H1 (cell line): ENCODE measurements around the gene THBD. TPM values are rescaled to one million over a fixed set of nuclear protein-coding genes. Genes with fewer than 3 reads are reported as not detected.

Experiments
- CTCF ChIA-PET: fragments of 300-600 bp; sonication (Branson Sonifier 250); formaldehyde crosslinking; loops from one replicate; lab custom pipeline; 2021; ENCODE audit not compliant: partially characterized antibody; lab: Charles Lee
- POLR2A ChIA-PET: fragments of 300-600 bp; sonication (Branson Sonifier 250); formaldehyde crosslinking; loops from one replicate; lab custom pipeline; 2021; ENCODE audit warnings: inconsistent platforms; ENCODE audit not compliant: partially characterized antibody; lab: Charles Lee
- DNase-seq, 2 experiments: peaks; one replicate each; pipeline versions ENCODE4 v3.0.0 to v3.0.0-alpha.2; 2010 to 2022; ENCODE audit warnings: low spot score in 2 of 2, low read depth in 1 of 2, mixed read lengths in 1 of 2
- FAIRE-seq: peaks from 2 replicates; lab custom pipeline; 2011; peaks lifted over from hg19 to GRCh38; lab: Jason Lieb, UNC
- H2AFZ ChIP-seq: 2 replicates; pipeline ENCODE4 v1.8.1; 2012; ENCODE audit warnings: low read length, inconsistent platforms
- H2AK5ac ChIP-seq: 2 replicates; pipeline ENCODE4 v1.6.1; 2013; ENCODE audit warnings: low read depth, low read length
- H2BK120ac ChIP-seq: replicated peaks from 2 replicates; pipeline ENCODE3; 2013; ENCODE audit warnings: low read depth, low read length, inconsistent platforms
- H2BK12ac ChIP-seq: 2 replicates; pipeline ENCODE4 v1.6.1; 2013; ENCODE audit warnings: low read depth, low read length
- H2BK15ac ChIP-seq: 2 replicates; pipeline ENCODE4 v1.6.1; 2013; ENCODE audit warnings: low read length
- H2BK20ac ChIP-seq: 2 replicates; pipeline ENCODE4 v1.6.1; 2013; ENCODE audit warnings: low read length
- H2BK5ac ChIP-seq: 2 replicates; pipeline ENCODE4 v1.6.1; 2013; ENCODE audit warnings: low read depth, low read length
- H3K14ac ChIP-seq: 2 replicates; pipeline ENCODE4 v1.6.1; 2013; ENCODE audit warnings: inconsistent platforms; ENCODE audit not compliant: insufficient read length
- H3K18ac ChIP-seq: 2 replicates; pipeline ENCODE4 v1.6.1; 2013; ENCODE audit warnings: low read length; ENCODE audit errors: extremely low read depth
- H3K23ac ChIP-seq: 2 replicates; pipeline ENCODE4 v1.6.1; 2013; ENCODE audit warnings: inconsistent platforms; ENCODE audit not compliant: insufficient read length
- H3K23me2 ChIP-seq: 2 replicates; pipeline ENCODE4 v1.6.1; 2013; ENCODE audit warnings: low read depth, low read length
- H3K27ac ChIP-seq: 2 replicates; pipeline ENCODE4 v1.6.1; 2011; ENCODE audit warnings: low read depth, low read length, inconsistent platforms
- H3K27me3 ChIP-seq, 4 experiments: replicated peaks in 1 of 4; 1 replicate in 1 of 4; 2 replicates in 3 of 4; pipeline versions ENCODE4 v1.6.1 to v1.8.1; 2011 to 2013; ENCODE audit warnings: low read length in 3 of 4, mild to moderate bottlenecking in 3 of 4, inconsistent platforms in 2 of 4, mixed read lengths in 2 of 4, moderate library complexity in 1 of 4; ENCODE audit not compliant: control insufficient read depth in 3 of 4, insufficient read depth in 3 of 4; ENCODE audit errors: extremely low read depth in 1 of 4
- H3K36me3 ChIP-seq, 4 experiments: 2 replicates each; pipeline versions ENCODE4 v1.6.1 to v1.8.1; 2011 to 2013; ENCODE audit warnings: mild to moderate bottlenecking in 4 of 4, low read length in 3 of 4, moderate library complexity in 2 of 4, control low read depth in 1 of 4, inconsistent platforms in 1 of 4; ENCODE audit not compliant: insufficient read depth in 4 of 4, control insufficient read depth in 2 of 4
- H3K4ac ChIP-seq: replicated peaks from 2 replicates; pipeline ENCODE3; 2013; ENCODE audit warnings: low read length, low read depth, mixed read lengths, inconsistent platforms; ENCODE audit not compliant: insufficient read length
- H3K4me1 ChIP-seq, 4 experiments: replicated peaks in 1 of 4; 1 replicate in 1 of 4; 2 replicates in 3 of 4; pipeline versions ENCODE4 v1.6.1 to v1.8.1; 2011 to 2013; ENCODE audit warnings: low read length in 3 of 4, inconsistent platforms in 2 of 4, mixed read lengths in 1 of 4; ENCODE audit not compliant: insufficient read depth in 4 of 4, control insufficient read depth in 3 of 4
- H3K4me2 ChIP-seq, 2 experiments: 2 replicates each; pipeline versions ENCODE4 v1.6.1 to v1.8.1; 2011 to 2013; ENCODE audit warnings: low read depth in 2 of 2, low read length in 2 of 2, control low read depth in 1 of 2, inconsistent platforms in 1 of 2, mild to moderate bottlenecking in 1 of 2; ENCODE audit not compliant: insufficient read depth in 1 of 2
- H3K4me3 ChIP-seq, 4 experiments: fragments of 200-600, 300-600 bp in 1 of 4; sonication (generic), shearing (Covaris generic), sonication (Bioruptor Twin) in 1 of 4; 2 replicates each; pipeline versions ENCODE4 v1.5.1 to v1.8.1; 2011 to 2016; ENCODE audit warnings: low read length in 4 of 4, low read depth in 3 of 4, control low read depth in 2 of 4, inconsistent platforms in 2 of 4, mild to moderate bottlenecking in 2 of 4, mixed read lengths in 1 of 4, moderate library complexity in 1 of 4; ENCODE audit not compliant: insufficient read depth in 2 of 4; ENCODE audit errors: extremely low read depth in 1 of 4
- H3K56ac ChIP-seq: replicated peaks from 2 replicates; pipeline ENCODE3; 2013; ENCODE audit warnings: low read depth, mild to moderate bottlenecking, mixed read lengths, low read length, inconsistent platforms; ENCODE audit not compliant: insufficient read length
- H3K79me1 ChIP-seq: 2 replicates; pipeline ENCODE4 v1.6.1; 2013; ENCODE audit warnings: low read depth, low read length, control low read depth
- H3K79me2 ChIP-seq, 2 experiments: 2 replicates each; pipeline versions ENCODE4 v1.6.1 to v1.8.1; 2012 to 2013; ENCODE audit warnings: low read length in 2 of 2, mild to moderate bottlenecking in 2 of 2, inconsistent platforms in 1 of 2; ENCODE audit not compliant: insufficient read depth in 2 of 2, control insufficient read depth in 1 of 2
- H3K9ac ChIP-seq, 4 experiments: replicated peaks in 1 of 4; 1 replicate in 1 of 4; 2 replicates in 3 of 4; pipeline versions ENCODE4 v1.6.1 to v1.8.1; 2011 to 2013; ENCODE audit warnings: low read depth in 3 of 4, low read length in 3 of 4, control low read depth in 2 of 4, mild to moderate bottlenecking in 2 of 4, moderate library complexity in 2 of 4, inconsistent platforms in 1 of 4; ENCODE audit errors: extremely low read depth in 1 of 4
- H3K9me3 ChIP-seq, 2 experiments: 2 replicates each; pipeline versions ENCODE4 v1.6.1 to v1.8.1; 2012 to 2013; ENCODE audit warnings: mild to moderate bottlenecking in 2 of 2, moderate library complexity in 2 of 2, control low read depth in 1 of 2, inconsistent platforms in 1 of 2, low read depth in 1 of 2, low read length in 1 of 2, mixed read lengths in 1 of 2; ENCODE audit not compliant: insufficient read depth in 2 of 2
- H4K20me1 ChIP-seq, 2 experiments: replicated peaks in 1 of 2; 2 replicates each; pipeline versions ENCODE3 to v1.8.1; 2011 to 2013; ENCODE audit warnings: inconsistent platforms in 2 of 2, low read length in 2 of 2, mild to moderate bottlenecking in 1 of 2; ENCODE audit not compliant: insufficient read depth in 2 of 2, control insufficient read depth in 1 of 2
- H4K5ac ChIP-seq: 2 replicates; pipeline ENCODE4 v1.6.1; 2013; ENCODE audit warnings: low read length, low read depth, mixed read lengths, inconsistent platforms; ENCODE audit not compliant: insufficient read length
- H4K8ac ChIP-seq: 2 replicates; pipeline ENCODE4 v1.8.0; 2013; ENCODE audit warnings: mild to moderate bottlenecking, moderate library complexity, low read length, inconsistent platforms; ENCODE audit not compliant: insufficient read depth; ENCODE audit errors: extremely low read depth
- H4K91ac ChIP-seq: replicated peaks from 2 replicates; pipeline ENCODE3; 2013; ENCODE audit warnings: low read length, mixed read lengths, inconsistent platforms; ENCODE audit not compliant: insufficient read length
- ASH2L ChIP-seq: fragments of 200-600, 300-600 bp; sonication (generic); IDR thresholded peaks from one replicate; pipeline ENCODE4 v1.7.1; 2017; ENCODE audit warnings: low read length
- CBX5 ChIP-seq: fragments of 300-800, 300-1000 bp; sonication (generic); IDR thresholded peaks from 2 replicates; pipeline ENCODE4 v1.7.1; 2016; ENCODE audit warnings: antibody characterized with exemption, low read length, low read depth
- CHD2 ChIP-seq: IDR thresholded peaks from 2 replicates; pipeline ENCODE4 v1.6.1; 2012; ENCODE audit warnings: low read length, improper control_type of control experiment
- GABPA ChIP-seq: IDR thresholded peaks from 2 replicates; pipeline ENCODE4 v1.6.1; 2011; ENCODE audit warnings: mild to moderate bottlenecking, low read length, moderate library complexity, borderline replicate concordance; ENCODE audit not compliant: insufficient read depth
- JUN ChIP-seq: IDR thresholded peaks from 2 replicates; pipeline ENCODE4 v1.6.1; 2011; ENCODE audit warnings: low read depth, mild to moderate bottlenecking, improper control_type of control experiment, low read length
- KDM5A ChIP-seq: fragments of 200-600 bp; IDR thresholded peaks from 2 replicates; pipeline ENCODE4 v1.7.1; 2012; ENCODE audit warnings: mild to moderate bottlenecking, low read length, inconsistent platforms, mixed read lengths
- RAD21 ChIP-seq, 2 experiments: IDR thresholded peaks in 1 of 2; conservative IDR thresholded peaks in 1 of 2; 2 replicates each; pipeline ENCODE4 v1.6.1; 2011; ENCODE audit warnings: low read depth in 2 of 2, low read length in 2 of 2, improper control_type of control experiment in 1 of 2, inconsistent platforms in 1 of 2, mild to moderate bottlenecking in 1 of 2, moderate library complexity in 1 of 2
- RBBP5 ChIP-seq: IDR thresholded peaks from 2 replicates; pipeline ENCODE4 v1.7.1; 2012; ENCODE audit warnings: low read depth, mild to moderate bottlenecking, inconsistent platforms, low read length, moderate library complexity, borderline replicate concordance
- SP1 ChIP-seq: IDR thresholded peaks from 2 replicates; pipeline ENCODE4 v1.6.1; 2011; ENCODE audit warnings: low read depth, low read length
- polyA plus RNA-seq, 7 experiments: library from polyadenylated mRNA; depleted of rRNA in 3 of 7; stranded (reverse) in 5 of 7; unstranded in 2 of 7; fragments of >200 nt in 5 of 7; fragments of 200-250 nt in 2 of 7; gene quantifications; 1 replicate in 5 of 7; 2 replicates in 1 of 7; 4 replicates in 1 of 7; pipeline versions ENCODE4 v1.2.1 to v1.2.3, GENCODE V29; 2011 to 2013; ENCODE audit warnings: missing spikeins in 2 of 7, mixed read lengths in 2 of 7
- total RNA-seq: library from RNA; stranded (reverse); fragmentation: NEBNext Ultra II Directional; extraction: Animal tissue kit (Norgen Biotek cat#: 25700); gene quantifications from 2 replicates; pipeline ENCODE4 v1.2.1, GENCODE V29; 2021

Gene THBD
- total and polyA plus RNA-seq, 2 of the 8 experiments (the other 6 are each of a cell fraction or from before 2014, with no cell fraction given) = 0.21 to 0.43 TPM

GRCh38 chr20:23018432-23018831 lies 31.0 kb downstream of the THBD start:
- Histone ChIP-seq H3K18ac (no peak overlapping the region), H2BK20ac (no peak overlapping the region), H3K27ac (no peak overlapping the region), H2AK5ac (no peak overlapping the region), H3K9me3 (no peaks in the 10 kb centered on the region), H3K23me2 (no peaks in the 10 kb centered on the region), H3K4me2 (no peak overlapping the region), H4K8ac (no peak overlapping the region), H3K23ac (no peak overlapping the region), H3K14ac (no peak overlapping the region), H2BK120ac (no peak overlapping the region), H3K4me1 (no peaks in the 10 kb centered on the region), H2AFZ (no peak overlapping the region), H3K79me2 (no peaks in the 10 kb centered on the region), H3K36me3 (no peaks in the 10 kb centered on the region), H2BK5ac (no peak overlapping the region), H3K9ac (no peak overlapping the region), H3K4me3 (no peak overlapping the region), H4K20me1 (no peaks in the 10 kb centered on the region), H4K5ac (no peak overlapping the region), H3K27me3 (no peaks in the 10 kb centered on the region), H2BK15ac (no peak overlapping the region), H3K79me1 (no peaks in the 10 kb centered on the region), H4K91ac (no peak overlapping the region), H3K4ac (no peak overlapping the region), H3K56ac (no peak overlapping the region), H2BK12ac (no peak overlapping the region)
- POLR2A ChIA-PET = no interaction called here
- DNase-seq (no peak), FAIRE-seq (no peak)
- CTCF ChIA-PET = interaction anchor here (1.0 to 2.3 kb wide), 6 partner anchors 11 to 323 kb away, joined by 3 to 7 read pairs (median 4); no protein-coding TSS in a partner anchor
- TF ChIP-seq RBBP5 (no peak), GABPA (no peak), KDM5A (no peak), SP1 (no peak), ASH2L (no peak), JUN (no peak), RAD21 (IDR thresholded peaks at IDR 0.05 in 1 of 2, conservative IDR thresholded peaks at IDR 0.05 in 1 of 2; ENCODE audit: low read depth in 2 of 2, low read length in 2 of 2) (no peak), CBX5 (no peak), CHD2 (no peak)
